H54 (cell line): Measurements from ENCODE around the gene CCDC167.

Experiments
- DNase-seq: peaks from one replicate; pipeline ENCODE4 v3.0.0; 2011; ENCODE audit warnings: low spot score, mixed read lengths; ENCODE audit not compliant: insufficient read length
- FAIRE-seq: peaks from 3 replicates; lab custom pipeline; 2011; peaks lifted over from hg19 to GRCh38; lab: Jason Lieb, UNC
- POLR2A ChIP-seq: IDR thresholded peaks from 2 replicates; pipeline ENCODE4 v1.6.1; 2011; ENCODE audit warnings: low read depth, mild to moderate bottlenecking, low read length

CCDC167 gene

GRCh38 chr6:37536491-37537190 lies 36.9 kb upstream of the CCDC167 start:
- TF ChIP-seq POLR2A = no peak
- FAIRE-seq = no peak
- no peak for DNase-seq

GRCh38 chr6:37535759-37536490 lies 36.2 kb upstream of the CCDC167 start:
- DNase-seq (no peak), FAIRE-seq (no peak)
- no peak for TF ChIP-seq POLR2A

DNA sequence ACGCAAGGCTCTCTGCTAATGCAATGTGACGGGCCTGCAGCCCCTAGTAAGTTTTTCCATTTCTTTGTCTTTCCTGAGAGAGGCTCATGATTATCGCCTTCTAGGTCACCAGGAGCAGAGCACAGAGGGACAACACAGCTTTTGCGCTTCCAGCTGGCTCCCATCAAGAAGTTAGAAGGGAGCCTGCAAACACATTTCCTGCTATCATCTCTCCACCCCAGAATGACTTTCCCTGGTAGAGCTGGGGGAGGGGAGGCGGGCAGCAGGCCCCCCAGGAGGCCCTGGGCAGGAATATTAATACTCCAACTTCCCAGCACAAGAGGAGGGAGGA lies 35.7 kb upstream of the CCDC167 start:
- TF ChIP-seq POLR2A = no peak
- DNase-seq = no peak
- no peak for FAIRE-seq

DNA sequence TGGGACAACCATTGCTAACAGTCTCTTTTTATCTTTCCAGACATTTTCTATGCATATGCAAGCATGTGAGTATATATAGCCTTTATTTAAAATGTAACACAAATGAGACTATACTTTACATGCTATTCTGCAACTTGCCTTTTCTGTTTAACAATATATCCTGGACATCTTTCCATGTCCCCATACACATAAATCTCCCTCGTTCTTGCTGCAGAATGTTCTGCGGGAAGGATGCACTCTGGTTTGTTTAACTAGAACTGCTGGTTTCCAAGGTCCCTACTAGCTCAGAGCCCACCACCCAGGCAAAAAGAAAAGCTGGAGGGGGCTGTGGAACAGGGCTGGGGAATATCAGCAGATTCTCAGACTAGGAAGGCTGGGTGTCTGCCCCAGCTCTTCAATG lies 35.2 kb upstream of the CCDC167 start:
- DNase-seq = no peak
- TF ChIP-seq POLR2A = no peak
- no peak for FAIRE-seq

DNA sequence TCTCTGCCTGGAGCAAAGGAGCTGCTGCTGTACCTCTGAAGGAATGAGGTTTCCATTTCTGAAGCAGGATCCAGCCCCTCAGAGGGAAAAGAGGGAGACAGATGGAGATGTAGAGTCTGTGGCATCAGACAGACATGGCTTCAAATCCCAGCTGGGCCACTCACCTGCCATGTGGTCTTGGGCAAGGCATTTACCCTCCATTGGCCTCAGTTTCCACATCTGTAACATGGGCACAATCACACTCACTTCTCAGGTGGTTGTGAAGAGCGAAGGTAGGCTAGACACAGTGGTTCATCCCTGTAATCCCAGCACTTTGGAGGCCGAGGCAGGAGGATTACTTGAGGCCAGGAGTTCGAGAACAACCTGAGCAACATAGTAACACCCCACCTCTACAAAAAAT lies 32.4 kb upstream of the CCDC167 start:
- FAIRE-seq = no peak
- no peak for DNase-seq
- no peak for TF ChIP-seq POLR2A

GRCh38 chr6:37531437-37532036 lies 31.8 kb upstream of the CCDC167 start:
- no peak for TF ChIP-seq POLR2A
- FAIRE-seq (no peak), DNase-seq (no peak)

DNA sequence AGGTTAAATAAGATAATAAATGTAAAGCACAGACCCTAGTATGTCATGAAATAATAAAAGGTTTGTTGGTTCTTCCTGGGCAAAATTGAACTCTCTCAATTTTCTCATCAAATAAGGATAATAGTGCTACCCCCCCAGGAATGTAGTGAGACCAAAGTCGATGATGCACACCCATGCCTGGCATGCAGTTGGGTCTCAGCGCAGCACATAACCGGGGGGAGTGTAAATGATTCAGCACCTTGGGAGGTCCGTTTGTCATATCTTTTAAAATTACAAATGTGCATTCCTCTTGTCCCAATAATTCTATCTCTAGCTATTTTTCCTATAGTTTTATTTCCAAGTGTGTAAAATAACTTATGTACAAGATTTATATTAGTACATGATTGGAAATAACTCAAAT lies 31.3 kb upstream of the CCDC167 start:
- FAIRE-seq (no peak), DNase-seq (peak; percentile 70)
- no peak for TF ChIP-seq POLR2A

DNA sequence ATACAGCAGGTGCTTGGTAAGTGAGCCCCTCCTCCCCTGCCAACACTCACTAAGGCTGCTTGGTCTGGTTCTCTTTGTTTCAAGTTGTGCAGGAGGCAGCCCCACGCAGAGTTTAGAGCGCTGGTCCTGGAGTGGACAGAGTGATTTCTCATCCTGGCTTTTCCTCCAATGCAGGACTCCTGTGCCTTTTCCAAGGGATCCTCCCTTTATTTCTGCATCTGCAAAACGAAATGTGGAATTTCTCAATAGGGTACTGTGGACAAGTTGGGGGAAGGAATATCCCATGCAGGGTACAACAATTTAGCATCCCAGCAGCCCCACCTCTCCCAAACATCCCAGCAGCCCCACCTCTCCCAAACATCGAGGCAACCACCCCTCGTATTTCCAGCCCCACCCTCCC lies 30.6 kb upstream of the CCDC167 start:
- no peak for TF ChIP-seq POLR2A
- no peak for DNase-seq
- no peak for FAIRE-seq

GRCh38 chr6:37528541-37528940 lies 28.8 kb upstream of the CCDC167 start:
- DNase-seq (no peak), FAIRE-seq (no peak)
- no peak for TF ChIP-seq POLR2A

- FAIRE-seq (no peak), DNase-seq (no peak)
- TF ChIP-seq POLR2A = no peak
Observed at GRCh38 chr6:37525460-37526357, 26.0 kb upstream of the CCDC167 start.

DNA sequence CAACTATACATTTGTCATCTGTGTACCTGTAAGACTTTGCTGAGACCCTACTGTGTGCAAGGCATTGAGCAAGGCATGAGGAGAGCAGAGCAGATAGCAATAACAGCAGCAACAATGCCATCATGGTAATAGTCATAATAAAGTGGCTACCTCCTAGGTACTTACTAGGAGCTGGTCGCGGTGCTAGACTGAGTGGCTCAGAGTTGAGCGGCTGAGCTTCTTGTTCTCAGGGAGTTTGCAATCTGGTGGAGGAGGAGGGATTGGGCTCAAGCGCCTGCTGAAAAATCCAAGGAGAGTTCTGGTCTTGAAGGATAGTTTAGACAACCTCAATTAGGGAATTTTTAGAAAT lies 25.3 kb upstream of the CCDC167 start:
- TF ChIP-seq POLR2A = no peak
- DNase-seq (no peak), FAIRE-seq (no peak)

DNA sequence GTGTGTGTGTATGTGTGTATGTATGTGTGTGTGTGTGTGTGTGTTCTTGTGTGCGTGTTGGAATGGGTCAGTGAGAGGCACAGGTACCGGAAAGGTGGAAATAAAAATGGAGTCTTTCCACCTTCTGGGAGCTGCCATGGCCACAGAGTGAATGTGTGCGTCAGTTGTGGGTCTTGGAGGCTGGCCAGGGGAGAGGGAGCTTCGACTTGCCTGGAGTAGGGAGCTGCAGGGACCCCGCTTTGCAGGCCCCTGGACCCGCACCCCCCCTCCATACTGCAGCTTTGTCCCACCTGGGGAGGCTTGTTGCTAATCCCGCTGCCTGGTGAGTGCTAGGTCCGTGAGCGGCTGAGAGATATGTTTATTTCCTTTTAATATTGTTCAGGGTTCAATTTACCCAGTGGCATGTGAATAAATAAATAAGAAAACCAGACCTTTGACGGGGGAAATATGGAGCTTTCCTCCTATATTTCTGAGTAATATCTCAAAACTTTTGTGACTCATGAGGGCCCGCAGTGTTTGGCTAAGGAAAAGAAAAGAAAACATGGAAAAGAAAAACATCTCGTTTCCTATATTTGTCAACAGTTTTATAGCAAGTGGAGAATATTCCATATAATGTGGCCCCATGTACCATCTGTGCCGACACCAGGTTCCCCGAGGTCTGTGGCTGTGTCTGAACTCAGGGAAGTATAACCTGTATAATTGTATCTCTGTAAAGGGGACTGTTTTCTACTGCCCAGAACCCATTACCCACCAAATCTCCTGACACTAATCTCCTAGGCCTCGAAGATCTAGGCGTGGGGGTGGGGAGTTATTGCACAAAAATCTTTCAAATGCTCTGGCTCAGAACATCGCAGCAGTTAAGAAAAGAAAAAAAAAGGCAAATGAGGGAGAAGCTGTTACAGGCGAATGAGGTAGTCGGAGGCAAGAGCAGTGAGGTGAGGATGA lies 24.6 kb upstream of the CCDC167 start:
- FAIRE-seq = no peak
- TF ChIP-seq POLR2A = no peak
- peak; percentile 42 for DNase-seq

DNA sequence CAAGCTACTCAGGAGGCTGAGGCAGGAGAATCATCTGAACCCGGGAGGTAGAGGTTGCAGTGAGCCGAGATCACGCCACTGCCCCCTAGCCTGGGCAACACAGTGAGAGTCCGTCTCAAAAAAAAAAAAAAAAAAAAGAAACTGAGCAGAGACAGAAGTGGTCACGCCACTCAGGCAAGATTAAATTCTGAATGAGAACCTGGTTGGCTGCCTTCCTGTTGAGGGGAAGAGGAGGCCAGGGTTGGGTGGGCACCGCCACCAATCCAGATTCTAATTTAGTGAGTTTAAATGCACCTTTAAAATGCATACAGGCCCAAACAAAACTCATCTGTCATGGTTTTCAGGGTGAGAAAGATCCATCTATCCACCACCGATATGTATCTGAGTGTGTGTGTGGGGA lies 23.7 kb upstream of the CCDC167 start:
- DNase-seq (no peak), FAIRE-seq (no peak)
- no peak for TF ChIP-seq POLR2A
